GM12878 (cell line): ENCODE results near the gene REV3L. TPM values are rescaled to one million over a fixed set of nuclear protein-coding genes. Genes with fewer than 3 reads are reported as not detected.

Experiments used
- BHLHE40 ChIP-seq, 2 experiments: fragments of 450-650 bp in 1 of 2; IDR thresholded peaks; 2 replicates each; pipeline ENCODE4 v1.6.1; 2011 to 2017; ENCODE audit warnings: low read depth in 2 of 2, borderline replicate concordance in 1 of 2, improper control_type of control experiment in 1 of 2, low read length in 1 of 2, mild to moderate bottlenecking in 1 of 2
- CREM ChIP-seq: IDR thresholded peaks from 2 replicates; pipeline ENCODE4 v1.6.1; 2014; ENCODE audit warnings: antibody characterized with exemption, low read depth
- EP300 ChIP-seq, 2 experiments: fragments of 150-350 bp in 1 of 2; IDR thresholded peaks; 2 replicates each; pipeline ENCODE4 v1.6.1; 2011 to 2012; ENCODE audit warnings: low read depth in 2 of 2, low read length in 2 of 2, borderline replicate concordance in 1 of 2, improper control_type of control experiment in 1 of 2, inconsistent platforms in 1 of 2; ENCODE audit not compliant: control insufficient read depth in 1 of 2
- FOXK2 ChIP-seq: fragments of 450-650 bp; IDR thresholded peaks from 2 replicates; pipeline ENCODE4 v1.6.1; 2017; ENCODE audit warnings: mild to moderate bottlenecking, moderate library complexity
- FOXM1 ChIP-seq: IDR thresholded peaks from 2 replicates; pipeline ENCODE4 v1.6.1; 2012; ENCODE audit warnings: low read depth, mild to moderate bottlenecking, inconsistent platforms, low read length, moderate library complexity
- HDAC2 ChIP-seq: fragments of 200-600 bp; sonication (generic); IDR thresholded peaks from 2 replicates; pipeline ENCODE4 v1.6.1; 2017
- HSF1 ChIP-seq: fragments of 150-350 bp; IDR thresholded peaks from 2 replicates; pipeline ENCODE4 v1.6.1; 2014; ENCODE audit warnings: mild to moderate bottlenecking, low read depth, low read length
- IRF5 ChIP-seq: fragments of 450-650 bp; IDR thresholded peaks from 2 replicates; pipeline ENCODE4 v1.6.1; 2017; ENCODE audit warnings: borderline replicate concordance
- JUNB ChIP-seq: IDR thresholded peaks from 2 replicates; pipeline ENCODE4 v1.6.1; 2016; ENCODE audit warnings: antibody characterized with exemption, mild to moderate bottlenecking
- JUND ChIP-seq: IDR thresholded peaks from 2 replicates; pipeline ENCODE4 v1.6.1; 2012; ENCODE audit warnings: low read depth, mild to moderate bottlenecking, low read length, improper control_type of control experiment, moderate library complexity
- KAT2A ChIP-seq: conservative IDR thresholded peaks from 2 replicates; pipeline ENCODE4 v1.6.1; 2011; ENCODE audit warnings: low read depth, low read length; ENCODE audit not compliant: control insufficient read depth
- NBN ChIP-seq: fragments of 450-650 bp; IDR thresholded peaks from 2 replicates; pipeline ENCODE4 v1.6.1; 2016
- PAX8 ChIP-seq: fragments of 450-650 bp; IDR thresholded peaks from 2 replicates; pipeline ENCODE4 v1.6.1; 2017; ENCODE audit warnings: mild to moderate bottlenecking, moderate library complexity
- POLR2AphosphoS5 ChIP-seq: IDR thresholded peaks from 2 replicates; pipeline ENCODE4 v1.6.1; 2011; ENCODE audit warnings: mild to moderate bottlenecking, low read length, inconsistent platforms
- PRDM15 ChIP-seq: fragments of 450-650 bp; formaldehyde crosslinking; IDR thresholded peaks from 2 replicates; pipeline ENCODE4 v1.4.0; 2020; ENCODE audit warnings: mild to moderate bottlenecking, moderate library complexity
- RAD21 ChIP-seq: IDR thresholded peaks from 2 replicates; pipeline ENCODE4 v1.6.1; 2011; ENCODE audit warnings: mild to moderate bottlenecking, low read depth, low read length, moderate library complexity; ENCODE audit not compliant: insufficient read depth
- SREBF2 ChIP-seq: IDR thresholded peaks from 2 replicates; pipeline ENCODE4 v1.6.1; 2012; ENCODE audit warnings: mild to moderate bottlenecking, low read length
- SUZ12 ChIP-seq: fragments of 200-600 bp; sonication (generic); IDR thresholded peaks from one replicate; pipeline ENCODE4 v1.6.1; 2018; ENCODE audit warnings: antibody characterized with exemption, mild to moderate bottlenecking; ENCODE audit not compliant: unreplicated experiment
- TAF1 ChIP-seq: IDR thresholded peaks from 2 replicates; pipeline ENCODE4 v1.6.1; 2011; ENCODE audit warnings: mild to moderate bottlenecking, low read depth, low read length, borderline replicate concordance
- TBL1XR1 ChIP-seq: IDR thresholded peaks from 2 replicates; pipeline ENCODE4 v1.6.1; 2012; ENCODE audit warnings: low read depth, low read length, improper control_type of control experiment
- TCF3 ChIP-seq: IDR thresholded peaks from 2 replicates; pipeline ENCODE4 v1.6.1; 2012; ENCODE audit warnings: low read depth, mild to moderate bottlenecking, low read length, borderline replicate concordance; ENCODE audit not compliant: insufficient read depth
- USF1 ChIP-seq: IDR thresholded peaks from 2 replicates; pipeline ENCODE4 v1.6.1; 2011; ENCODE audit warnings: borderline replicate concordance, low read depth, mild to moderate bottlenecking, moderate library complexity, mixed read lengths, low read length; ENCODE audit not compliant: insufficient read depth; ENCODE audit errors: extremely low read length
- ZNF274 ChIP-seq: IDR thresholded peaks from one replicate; pipeline ENCODE4 v1.8.0; 2011; ENCODE audit not compliant: insufficient read length, insufficient read depth
- polyA plus RNA-seq, 11 experiments: library from polyadenylated mRNA; depleted of rRNA in 4 of 11; unstranded in 6 of 11; stranded (reverse) in 5 of 11; fragments of >200 nt; fragmentation: Nextera tagmentation in 4 of 11; fragmentation: Illumina TruSeq in 1 of 11; extraction: Ambion mirVana in 4 of 11; extraction: Trizol in 1 of 11; gene quantifications; 1 replicate in 1 of 11; 2 replicates in 10 of 11; pipeline versions ENCODE4 v1.2.1 to v1.2.3, GENCODE V29; 2011 to 2016; ENCODE audit warnings: inconsistent platforms in 2 of 11, missing spikeins in 2 of 11, low read depth in 1 of 11
- total RNA-seq, 4 experiments: library from RNA; depleted of rRNA in 3 of 4; stranded (reverse); fragments of >200 nt in 3 of 4; fragmentation: Illumina TruSeq in 1 of 4; extraction: Trizol in 1 of 4; gene quantifications; 2 replicates each; pipeline versions ENCODE4 v1.2.1 to v1.2.3, GENCODE V29; 2013 to 2021

REV3L gene
- total and polyA plus RNA-seq, 10 of the 15 experiments (the other 5 are each of a cell fraction or from before 2014, with no cell fraction given), result 7.6 to 33.6 (median 21.5) TPM

GRCh38 chr6:111259089-111259831 lies 223.8 kb downstream of the REV3L start (continued):
- TF ChIP-seq TBL1XR1 (no peak), TCF3 (no peak), JUNB (no peak; the same call in 1 of the 2 replicates), SREBF2 (no peak), SUZ12 (no peak), IRF5 (no peak), FOXK2 (0 out of 2 replicates have a peak, but pooled peaks have one; percentile 20), USF1 (peak; percentile 99), CREM (peak; percentile 44; the same call in 1 of the 2 replicates), JUND (no peak), BHLHE40 (IDR thresholded peaks at IDR 0.05; ENCODE audit: borderline replicate concordance in 1 of 2, low read depth in 2 of 2, low read length in 1 of 2) (peak; percentile 92 to 97), POLR2AphosphoS5 (peak; percentile 89), EP300 (IDR thresholded peaks at IDR 0.05; ENCODE audit: borderline replicate concordance in 1 of 2, control insufficient read depth in 1 of 2, low read depth in 2 of 2, low read length in 2 of 2) (peak in 1 of 2 experiments; percentile 88; a peak in 2 of 4 replicates), HDAC2 (no peak), HSF1 (no peak), RAD21 (peak; percentile 93), NBN (peak; percentile 81), KAT2A (no peak), PRDM15 (CRISPR knock-in tag) (no peak), TAF1 (peak; percentile 71), FOXM1 (peak; percentile 74; the same call in 1 of the 2 replicates), PAX8 (no peak), ZNF274 (no peak)
